ENCODE results near the gene P2RY6.
A peak's percentile ranks its signal among the peaks of the same experiment; 100 is the strongest.

The P2RY6 gene

DNA sequence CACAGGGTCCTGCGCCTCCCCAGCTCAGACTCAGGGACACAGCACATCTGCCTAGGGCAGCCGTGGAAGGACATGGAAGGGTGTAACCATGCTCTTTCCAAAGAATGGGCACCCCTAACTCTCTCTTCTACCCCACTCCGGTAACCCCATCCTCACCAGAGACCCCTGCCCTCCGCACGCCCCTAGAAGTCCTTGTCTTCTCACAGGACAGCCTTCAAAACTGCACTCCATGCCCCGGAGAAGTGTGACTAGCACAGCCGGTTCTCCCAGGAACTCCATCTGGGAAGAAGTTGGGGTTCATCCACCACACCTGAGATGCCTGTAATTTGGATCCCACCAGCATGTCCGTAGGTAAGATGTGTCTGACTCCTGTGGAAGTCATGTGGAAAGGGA, 29.0 kb upstream of the P2RY6 start:
- H3K9me3 Mint-ChIP-seq = no peaks in the 10 kb centered on the region
- peaks cover 9% of the 10 kb centered on the region for H3K27me3 Mint-ChIP-seq (ENCODE audit: low read depth)
- no peak for DNase-seq (ENCODE audit: low spot score)
- no peak overlapping the region for H3K27ac Mint-ChIP-seq
- H3K36me3 Mint-ChIP-seq (ENCODE audit: low read depth) = no peaks in the 10 kb centered on the region
- H3K4me1 Mint-ChIP-seq (ENCODE audit: low read depth) = peaks cover 1% of the 10 kb centered on the region
- no peak overlapping the region for H3K4me3 Mint-ChIP-seq

DNA sequence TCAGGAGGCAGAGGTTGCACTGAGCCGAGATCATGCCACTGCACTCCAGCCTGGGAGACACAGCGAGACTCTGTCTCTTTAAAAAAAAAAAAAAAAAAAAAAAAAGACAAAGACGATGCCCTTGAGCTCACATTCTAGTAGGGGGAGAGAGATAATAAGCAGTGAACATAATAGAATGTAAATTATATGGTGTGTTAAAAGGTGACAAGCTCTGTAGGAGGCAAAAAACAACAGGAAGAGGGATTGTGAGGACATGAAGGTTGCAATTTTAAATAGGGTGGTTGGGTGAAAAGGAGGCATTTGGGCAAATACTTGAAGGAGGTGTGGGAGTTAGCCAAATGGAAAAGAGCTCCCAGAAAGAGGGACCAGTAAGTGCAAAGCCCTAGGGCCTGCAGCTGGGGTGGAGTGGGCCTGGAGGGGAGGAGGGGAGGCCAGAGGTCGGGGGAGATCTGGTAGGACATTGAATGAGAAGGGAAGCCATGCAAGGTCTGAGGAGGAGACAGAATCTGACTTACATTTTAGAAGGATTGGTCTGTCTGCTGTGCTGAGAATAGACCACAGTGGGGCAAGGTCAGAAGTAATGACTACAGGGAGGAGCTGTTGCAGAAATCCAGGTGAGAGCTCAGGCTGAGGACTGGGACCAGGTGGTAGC, 27.4 kb upstream of the P2RY6 start:
- peaks cover 9% of the 10 kb centered on the region for H3K27me3 Mint-ChIP-seq (ENCODE audit: low read depth)
- H3K4me3 Mint-ChIP-seq = no peak overlapping the region
- no peaks in the 10 kb centered on the region for H3K9me3 Mint-ChIP-seq
- H3K27ac Mint-ChIP-seq = no peak overlapping the region
- H3K36me3 Mint-ChIP-seq (ENCODE audit: low read depth) = no peaks in the 10 kb centered on the region
- H3K4me1 Mint-ChIP-seq (ENCODE audit: low read depth) = peaks cover 7% of the 10 kb centered on the region
- no peak for DNase-seq (ENCODE audit: low spot score)

- H3K9me3 Mint-ChIP-seq = no peaks in the 10 kb centered on the region
- no peak overlapping the region for H3K4me3 Mint-ChIP-seq
- H3K36me3 Mint-ChIP-seq (ENCODE audit: low read depth) = no peaks in the 10 kb centered on the region
- H3K4me1 Mint-ChIP-seq (ENCODE audit: low read depth) = peaks cover 7% of the 10 kb centered on the region
- peaks cover 9% of the 10 kb centered on the region for H3K27me3 Mint-ChIP-seq (ENCODE audit: low read depth)
- no peak overlapping the region for H3K27ac Mint-ChIP-seq
- no peak for DNase-seq (ENCODE audit: low spot score)
Observed at GRCh38 chr11:73245461-73245860, 26.7 kb upstream of the P2RY6 start.

- Mint-ChIP-seq H3K4me1 (ENCODE audit: low read depth) (peaks cover 7% of the 10 kb centered on the region), H3K27me3 (ENCODE audit: low read depth) (peaks cover 9% of the 10 kb centered on the region), H3K4me3 (no peak overlapping the region)
Observed at GRCh38 chr11:73246303-73246702, 25.8 kb upstream of the P2RY6 start.

DNA sequence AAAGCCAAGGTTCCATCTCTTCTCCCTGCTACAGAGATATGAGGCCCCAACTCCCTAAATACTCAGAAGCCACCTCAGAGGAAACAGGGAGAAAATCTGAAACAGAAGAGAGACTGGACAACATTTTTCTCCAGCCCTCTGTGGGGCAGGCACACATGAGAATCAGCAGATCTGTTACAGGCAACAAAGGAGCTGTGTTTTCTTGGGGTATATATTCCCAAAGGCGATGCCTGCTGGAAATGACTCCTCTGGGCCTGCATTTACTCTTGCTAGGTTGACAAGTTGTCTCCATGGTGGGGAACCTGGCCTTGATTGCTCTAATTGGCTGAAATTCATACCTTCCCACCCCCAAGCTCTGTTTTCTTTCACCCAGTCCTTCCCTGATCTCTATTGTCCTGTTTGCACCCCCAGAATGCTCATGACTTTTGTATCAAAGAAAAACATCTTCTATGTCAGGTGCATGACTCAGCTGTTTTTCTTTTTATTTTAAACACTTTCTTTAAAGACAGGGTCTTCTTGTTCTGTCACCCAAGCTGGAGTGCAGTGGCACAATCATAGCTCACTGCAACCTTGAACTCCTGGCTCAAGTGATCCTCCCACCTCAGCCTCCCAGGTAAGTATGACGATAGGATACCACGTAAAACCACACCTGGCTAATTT, 23.5 kb upstream of the P2RY6 start:
- Mint-ChIP-seq H3K4me1 (ENCODE audit: low read depth) (peaks cover 6% of the 10 kb centered on the region), H3K27ac (no peak overlapping the region), H3K27me3 (ENCODE audit: low read depth) (peaks cover 6% of the 10 kb centered on the region), H3K9me3 (no peaks in the 10 kb centered on the region), H3K4me3 (no peak overlapping the region), H3K36me3 (ENCODE audit: low read depth) (no peaks in the 10 kb centered on the region)
- no peak for DNase-seq (ENCODE audit: low spot score)

More at GRCh38 chr11:73246303-73246702, 25.8 kb upstream of the P2RY6 start:
- Mint-ChIP-seq H3K27ac (no peak overlapping the region), H3K9me3 (no peaks in the 10 kb centered on the region), H3K36me3 (ENCODE audit: low read depth) (no peaks in the 10 kb centered on the region)
- no peak for DNase-seq (ENCODE audit: low spot score)

- Mint-ChIP-seq H3K4me3 (no peak overlapping the region), H3K27ac (no peak overlapping the region), H3K27me3 (ENCODE audit: low read depth) (peaks cover 6% of the 10 kb centered on the region), H3K4me1 (ENCODE audit: low read depth) (peaks cover 6% of the 10 kb centered on the region), H3K36me3 (ENCODE audit: low read depth) (no peaks in the 10 kb centered on the region), H3K9me3 (no peaks in the 10 kb centered on the region)
- DNase-seq (ENCODE audit: low spot score) = peak; percentile 9
Observed at GRCh38 chr11:73249304-73249703, 22.8 kb upstream of the P2RY6 start.

- H3K9me3 Mint-ChIP-seq = no peaks in the 10 kb centered on the region
- peak overlapping the region; percentile 45 for H3K27ac Mint-ChIP-seq
- H3K36me3 Mint-ChIP-seq (ENCODE audit: low read depth) = no peaks in the 10 kb centered on the region
- peaks cover 6% of the 10 kb centered on the region for H3K4me1 Mint-ChIP-seq (ENCODE audit: low read depth)
- peaks cover 2% of the 10 kb centered on the region for H3K27me3 Mint-ChIP-seq (ENCODE audit: low read depth)
- H3K4me3 Mint-ChIP-seq = no peak overlapping the region
- no peak for DNase-seq (ENCODE audit: low spot score)
Observed at GRCh38 chr11:73249853-73250783, 22.0 kb upstream of the P2RY6 start.

DNA sequence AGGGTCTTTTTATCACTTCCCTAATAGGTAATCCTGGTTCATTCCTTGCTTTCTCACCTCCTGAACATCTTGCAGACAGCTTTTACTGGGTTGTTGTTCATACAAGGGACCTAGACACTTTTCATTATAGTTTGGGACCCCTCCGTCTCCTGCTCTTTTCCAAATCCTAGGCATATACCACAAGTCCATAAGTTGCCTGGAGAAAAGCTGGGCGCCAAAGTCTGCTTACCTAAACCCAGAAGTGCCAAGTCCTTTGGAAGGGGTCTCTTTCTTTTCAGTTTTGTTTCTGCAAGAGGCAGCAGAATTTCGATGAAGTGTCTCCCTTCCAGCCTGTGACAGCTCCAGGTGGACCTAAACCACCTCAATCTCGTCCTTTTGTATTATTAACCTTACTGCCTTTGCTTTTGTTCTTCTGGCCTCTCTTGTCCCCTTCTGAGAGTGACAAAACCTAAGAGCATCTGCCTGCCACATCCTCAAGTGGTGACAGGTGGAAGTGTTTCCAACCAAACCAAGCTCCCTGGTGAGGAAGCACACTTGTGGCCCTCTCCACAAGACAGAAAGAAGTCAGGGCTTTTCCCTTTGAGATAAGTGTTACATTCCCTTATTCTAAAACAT, 19.5 kb upstream of the P2RY6 start:
- Mint-ChIP-seq H3K27me3 (ENCODE audit: low read depth) (peaks cover 2% of the 10 kb centered on the region), H3K9me3 (no peaks in the 10 kb centered on the region), H3K4me3 (no peak overlapping the region), H3K4me1 (ENCODE audit: low read depth) (peaks cover 6% of the 10 kb centered on the region), H3K36me3 (ENCODE audit: low read depth) (no peaks in the 10 kb centered on the region), H3K27ac (no peak overlapping the region)
- no peak for DNase-seq (ENCODE audit: low spot score)

DNA sequence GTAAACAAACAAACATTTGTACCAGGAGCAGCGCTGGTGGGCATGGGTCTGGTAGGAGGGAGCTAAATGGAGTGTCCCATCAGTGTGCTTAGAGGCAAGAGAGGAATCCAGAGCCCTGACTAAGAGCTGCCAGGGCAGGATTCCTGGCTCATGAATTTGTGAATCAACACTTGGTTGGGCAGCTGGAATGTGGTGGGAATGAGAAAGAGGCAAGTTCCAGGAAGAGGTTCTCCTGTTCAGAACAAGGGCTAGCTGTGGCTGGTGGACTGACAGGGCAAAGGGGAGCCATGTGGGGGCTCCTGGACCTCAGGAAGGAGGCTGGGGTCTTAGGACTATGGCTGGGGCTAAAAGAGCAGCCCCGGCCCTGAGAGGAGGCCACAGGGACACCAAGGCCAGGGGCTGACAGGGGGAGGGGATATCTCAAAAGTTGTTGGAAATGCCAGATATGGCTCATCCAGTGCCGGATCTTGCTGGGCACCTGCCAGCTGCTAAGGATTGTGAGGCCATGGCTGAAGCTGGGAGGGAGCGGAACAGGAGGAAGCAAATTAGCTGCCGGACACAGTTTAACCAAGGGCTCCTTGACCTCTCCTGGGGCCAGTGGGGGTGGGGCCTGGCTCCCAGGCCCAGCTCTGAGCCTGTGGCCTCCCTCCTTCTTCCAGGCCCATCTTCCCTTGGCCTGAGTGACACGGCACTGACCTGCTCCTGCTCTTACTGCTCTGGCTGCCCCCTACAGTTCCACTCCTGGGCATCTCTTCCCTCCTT, 14.6 kb upstream of the P2RY6 start:
- Mint-ChIP-seq H3K36me3 (ENCODE audit: low read depth) (no peaks in the 10 kb centered on the region), H3K4me3 (no peak overlapping the region), H3K4me1 (ENCODE audit: low read depth) (no peaks in the 10 kb centered on the region), H3K27ac (no peak overlapping the region), H3K9me3 (no peaks in the 10 kb centered on the region), H3K27me3 (ENCODE audit: low read depth) (peaks cover 9% of the 10 kb centered on the region)
- DNase-seq (ENCODE audit: low spot score) = no peak

DNA sequence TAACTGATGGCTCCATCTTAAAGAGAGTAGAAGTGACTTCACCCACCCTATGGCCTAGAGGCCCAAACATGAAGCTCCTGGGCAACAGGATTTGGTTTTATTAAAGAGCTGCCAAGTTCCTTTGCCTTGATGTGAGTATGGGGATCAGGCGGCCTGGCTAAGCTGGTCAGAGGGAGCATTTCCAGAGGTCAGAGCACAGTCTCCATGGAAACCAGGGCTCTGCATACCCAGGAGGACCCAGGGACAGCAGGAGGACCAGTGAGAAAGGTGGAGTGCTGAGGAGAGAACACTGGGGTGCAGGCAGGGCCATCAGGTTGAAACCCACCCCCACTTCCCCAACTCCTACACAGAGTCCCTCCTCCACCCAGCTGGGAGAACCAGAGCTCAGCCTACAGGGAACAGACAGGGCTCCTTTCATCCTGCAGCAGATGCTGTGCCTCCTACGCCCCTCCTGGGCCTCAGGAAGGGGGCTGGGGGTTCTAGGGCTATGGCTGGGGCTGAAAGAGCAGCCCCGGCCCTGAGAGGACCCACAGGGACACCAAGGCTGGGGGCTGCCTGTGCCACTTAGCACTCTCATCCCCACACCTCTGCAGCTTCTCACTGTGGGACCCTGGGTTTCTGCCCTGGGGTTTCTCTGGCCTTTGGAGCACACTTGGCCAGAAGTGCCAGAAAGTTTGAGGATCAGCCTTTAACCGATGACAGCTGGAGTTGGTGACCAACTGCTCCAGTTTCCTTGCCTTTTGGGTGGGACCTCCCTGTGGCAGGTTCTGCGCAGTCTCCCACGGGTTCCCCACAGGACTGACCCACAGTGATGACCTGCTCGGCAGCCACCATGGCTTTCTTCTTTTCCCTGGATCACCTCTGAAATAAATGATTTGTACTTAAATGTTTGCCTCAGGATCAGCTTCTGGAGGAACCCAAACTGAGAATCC, 13.8 kb upstream of the P2RY6 start:
- Mint-ChIP-seq H3K4me3 (no peak overlapping the region), H3K36me3 (ENCODE audit: low read depth) (no peaks in the 10 kb centered on the region), H3K27ac (no peak overlapping the region), H3K9me3 (no peaks in the 10 kb centered on the region), H3K27me3 (ENCODE audit: low read depth) (peaks cover 16% of the 10 kb centered on the region), H3K4me1 (ENCODE audit: low read depth) (no peaks in the 10 kb centered on the region)
- no peak for DNase-seq (ENCODE audit: low spot score)

GRCh38 chr11:73259406-73260126, 12.6 kb upstream of the P2RY6 start:
- H3K27me3 Mint-ChIP-seq (ENCODE audit: low read depth) = peaks cover 23% of the 10 kb centered on the region
- no peaks in the 10 kb centered on the region for H3K4me1 Mint-ChIP-seq (ENCODE audit: low read depth)
- H3K27ac Mint-ChIP-seq = no peak overlapping the region
- no peak for DNase-seq (ENCODE audit: low spot score)
- no peaks in the 10 kb centered on the region for H3K9me3 Mint-ChIP-seq
- H3K36me3 Mint-ChIP-seq (ENCODE audit: low read depth) = no peaks in the 10 kb centered on the region
- H3K4me3 Mint-ChIP-seq = no peak overlapping the region

GRCh38 chr11:73260127-73260457, 12.0 kb upstream of the P2RY6 start:
- Mint-ChIP-seq H3K27me3 (ENCODE audit: low read depth) (peaks cover 29% of the 10 kb centered on the region), H3K4me3 (no peak overlapping the region), H3K27ac (no peak overlapping the region), H3K4me1 (ENCODE audit: low read depth) (no peaks in the 10 kb centered on the region), H3K9me3 (no peaks in the 10 kb centered on the region), H3K36me3 (ENCODE audit: low read depth) (no peaks in the 10 kb centered on the region)
- no peak for DNase-seq (ENCODE audit: low spot score)
